ENCODE measurements around the gene OST4. TPM values are rescaled to one million over a fixed set of nuclear protein-coding genes. Genes with fewer than 3 reads are reported as not detected.

Gene OST4
- total RNA-seq, 1 donor from 2014 or later = 395 TPM

DNA sequence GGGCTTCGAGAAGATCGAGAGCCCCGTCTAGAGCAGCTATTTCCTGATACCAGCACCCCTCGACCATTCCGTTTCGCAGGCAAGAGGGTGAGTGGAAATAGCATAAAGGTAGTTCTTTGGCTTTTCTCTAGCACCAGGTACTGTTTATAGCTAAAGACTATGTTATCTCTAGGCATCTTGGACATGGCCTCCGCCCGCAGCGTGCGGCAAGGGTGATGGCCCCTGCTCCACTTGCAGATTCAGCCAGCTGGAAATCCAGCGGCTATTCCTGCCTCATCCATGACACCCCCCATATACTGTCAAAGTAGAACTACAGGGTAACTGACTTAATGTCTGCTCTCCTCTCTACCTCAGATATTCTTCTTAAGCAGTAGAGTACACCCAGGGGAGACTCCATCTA is 16.7 kb downstream of the OST4 start:
- TF ChIP-seq EZH2 (IDR thresholded peaks at IDR 0.05; ENCODE audit: insufficient read depth, low read length) = no peak
- TF ChIP-seq, protein P1, sequence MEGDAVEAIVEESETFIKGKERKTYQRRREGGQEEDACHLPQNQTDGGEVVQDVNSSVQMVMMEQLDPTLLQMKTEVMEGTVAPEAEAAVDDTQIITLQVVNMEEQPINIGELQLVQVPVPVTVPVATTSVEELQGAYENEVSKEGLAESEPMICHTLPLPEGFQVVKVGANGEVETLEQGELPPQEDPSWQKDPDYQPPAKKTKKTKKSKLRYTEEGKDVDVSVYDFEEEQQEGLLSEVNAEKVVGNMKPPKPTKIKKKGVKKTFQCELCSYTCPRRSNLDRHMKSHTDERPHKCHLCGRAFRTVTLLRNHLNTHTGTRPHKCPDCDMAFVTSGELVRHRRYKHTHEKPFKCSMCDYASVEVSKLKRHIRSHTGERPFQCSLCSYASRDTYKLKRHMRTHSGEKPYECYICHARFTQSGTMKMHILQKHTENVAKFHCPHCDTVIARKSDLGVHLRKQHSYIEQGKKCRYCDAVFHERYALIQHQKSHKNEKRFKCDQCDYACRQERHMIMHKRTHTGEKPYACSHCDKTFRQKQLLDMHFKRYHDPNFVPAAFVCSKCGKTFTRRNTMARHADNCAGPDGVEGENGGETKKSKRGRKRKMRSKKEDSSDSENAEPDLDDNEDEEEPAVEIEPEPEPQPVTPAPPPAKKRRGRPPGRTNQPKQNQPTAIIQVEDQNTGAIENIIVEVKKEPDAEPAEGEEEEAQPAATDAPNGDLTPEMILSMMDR (IDR thresholded peaks at IDR 0.05; ENCODE audit: insufficient read depth, low read depth, low read length) = no peak
- no peak overlapping the region for H2AFZ ChIP-seq (ENCODE audit: low read depth, low read length)

DNA sequence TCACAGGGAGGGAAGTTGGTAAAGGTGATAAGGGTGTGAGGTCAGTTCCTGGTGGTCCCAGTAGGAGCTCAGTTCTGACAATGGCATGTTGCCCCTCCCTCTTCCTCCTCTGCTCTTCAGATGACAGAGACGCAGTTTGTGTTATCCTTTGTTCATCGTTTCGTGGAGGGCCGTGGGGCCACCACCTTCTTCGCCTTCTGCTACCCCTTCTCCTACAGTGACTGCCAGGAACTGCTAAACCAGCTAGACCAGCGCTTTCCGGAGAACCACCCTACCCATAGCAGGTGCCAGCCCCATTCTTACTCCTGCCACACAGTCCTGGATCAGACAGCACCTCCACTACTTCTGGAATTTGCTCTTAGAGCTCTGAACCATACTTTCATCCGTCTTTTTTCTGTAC is 17.7 kb downstream of the OST4 start:
- no peaks in the 10 kb centered on the region for H3K27me3 Mint-ChIP-seq (ENCODE audit: low read depth, unreplicated experiment)
- H3K27me3 ChIP-seq (ENCODE audit: insufficient read depth, low read length) = no peaks in the 10 kb centered on the region
- H3K4me3 ChIP-seq (ENCODE audit: insufficient read depth, low read depth, low read length) = no peak overlapping the region
- peaks cover 18% of the 10 kb centered on the region for H3K36me3 Mint-ChIP-seq (ENCODE audit: low read depth, unreplicated experiment)
- no peak overlapping the region for H3K27ac ChIP-seq (ENCODE audit: low read depth, low read length)
- TF ChIP-seq, protein P1 (IDR thresholded peaks at IDR 0.05; ENCODE audit: insufficient read depth, low read depth, low read length) = no peak
- TF ChIP-seq EZH2 (IDR thresholded peaks at IDR 0.05; ENCODE audit: insufficient read depth, low read length) = no peak
- H3K4me2 ChIP-seq (ENCODE audit: low read length) = no peak overlapping the region
- H2AFZ ChIP-seq (ENCODE audit: low read depth, low read length) = no peak overlapping the region
- H3K27ac Mint-ChIP-seq (ENCODE audit: unreplicated experiment) = no peak overlapping the region
- H3K79me2 ChIP-seq (ENCODE audit: insufficient read depth, low read length) = no peaks in the 10 kb centered on the region
- H3K4me3 Mint-ChIP-seq (ENCODE audit: unreplicated experiment) = peak overlapping the region; percentile 47
- FAIRE-seq (no peak), DNase-seq (ENCODE audit: low read depth) (no peak)
- no peaks in the 10 kb centered on the region for H3K9me3 ChIP-seq (ENCODE audit: insufficient read depth, low read depth, low read length)
- peaks cover 11% of the 10 kb centered on the region for H3K36me3 ChIP-seq (ENCODE audit: insufficient read depth, low read length)
- peaks cover 14% of the 10 kb centered on the region for H3K4me1 ChIP-seq (ENCODE audit: insufficient read depth, low read length)
- no peak overlapping the region for H3K9ac ChIP-seq (ENCODE audit: low read length)
- H3K4me1 Mint-ChIP-seq (ENCODE audit: low read depth, unreplicated experiment) = peaks cover 2% of the 10 kb centered on the region
- H3K9me3 Mint-ChIP-seq (ENCODE audit: unreplicated experiment) = no peaks in the 10 kb centered on the region
- H4K20me1 ChIP-seq (ENCODE audit: insufficient read depth, low read length) = peaks cover 11% of the 10 kb centered on the region

More for the DNA sequence above, 16.7 kb downstream of the OST4 start:
- Mint-ChIP-seq H3K36me3 (ENCODE audit: low read depth, unreplicated experiment) (peaks cover 20% of the 10 kb centered on the region), H3K27ac (ENCODE audit: unreplicated experiment) (peak overlapping the region; percentile 58), H3K4me3 (ENCODE audit: unreplicated experiment) (no peak overlapping the region), H3K27me3 (ENCODE audit: low read depth, unreplicated experiment) (no peaks in the 10 kb centered on the region), H3K9me3 (ENCODE audit: unreplicated experiment) (no peaks in the 10 kb centered on the region), H3K4me1 (ENCODE audit: low read depth, unreplicated experiment) (peaks cover 2% of the 10 kb centered on the region)
- Histone ChIP-seq H3K4me3 (ENCODE audit: insufficient read depth, low read depth, low read length) (no peak overlapping the region), H3K9me3 (ENCODE audit: insufficient read depth, low read depth, low read length) (no peaks in the 10 kb centered on the region), H3K79me2 (ENCODE audit: insufficient read depth, low read length) (no peaks in the 10 kb centered on the region), H3K9ac (ENCODE audit: low read length) (no peak overlapping the region), H4K20me1 (ENCODE audit: insufficient read depth, low read length) (peaks cover 11% of the 10 kb centered on the region), H3K27me3 (ENCODE audit: insufficient read depth, low read length) (no peaks in the 10 kb centered on the region), H3K4me2 (ENCODE audit: low read length) (no peak overlapping the region), H3K4me1 (ENCODE audit: insufficient read depth, low read length) (peaks cover 8% of the 10 kb centered on the region), H3K27ac (ENCODE audit: low read depth, low read length) (no peak overlapping the region), H3K36me3 (ENCODE audit: insufficient read depth, low read length) (peaks cover 11% of the 10 kb centered on the region)
- FAIRE-seq = no peak
- no peak for DNase-seq (ENCODE audit: low read depth)

DNA sequence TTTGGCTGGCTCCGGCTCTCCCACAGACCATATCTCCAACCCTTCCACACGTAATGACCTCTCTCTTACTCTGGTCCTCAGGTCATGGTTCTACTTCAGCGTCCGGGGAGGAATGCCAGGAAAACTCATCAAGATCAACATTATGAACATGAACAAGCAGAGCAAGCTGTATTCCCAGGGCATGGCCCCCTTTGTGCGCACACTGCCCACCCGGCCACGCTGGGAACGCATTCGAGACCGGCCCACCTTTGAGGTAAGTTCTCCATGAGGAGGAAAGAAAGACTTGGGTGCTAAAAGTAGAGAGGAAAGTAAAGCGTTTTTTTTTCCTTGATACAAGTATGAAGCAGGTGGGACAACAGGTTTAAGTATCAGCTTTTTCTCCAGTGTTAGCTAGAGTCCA is 18.1 kb downstream of the OST4 start:
- H3K4me2 ChIP-seq (ENCODE audit: low read length) = no peak overlapping the region
- Mint-ChIP-seq H3K4me1 (ENCODE audit: low read depth, unreplicated experiment) (peaks cover 2% of the 10 kb centered on the region), H3K36me3 (ENCODE audit: low read depth, unreplicated experiment) (peaks cover 16% of the 10 kb centered on the region), H3K9me3 (ENCODE audit: unreplicated experiment) (no peaks in the 10 kb centered on the region), H3K27me3 (ENCODE audit: low read depth, unreplicated experiment) (no peaks in the 10 kb centered on the region), H3K4me3 (ENCODE audit: unreplicated experiment) (peak overlapping the region; percentile 15), H3K27ac (ENCODE audit: unreplicated experiment) (no peak overlapping the region)
- peaks cover 14% of the 10 kb centered on the region for H3K4me1 ChIP-seq (ENCODE audit: insufficient read depth, low read length)
- no peak for DNase-seq (ENCODE audit: low read depth)
- no peaks in the 10 kb centered on the region for H3K9me3 ChIP-seq (ENCODE audit: insufficient read depth, low read depth, low read length)
- H2AFZ ChIP-seq (ENCODE audit: low read depth, low read length) = no peak overlapping the region
- no peaks in the 10 kb centered on the region for H3K79me2 ChIP-seq (ENCODE audit: insufficient read depth, low read length)
- no peak for FAIRE-seq
- peaks cover 11% of the 10 kb centered on the region for H4K20me1 ChIP-seq (ENCODE audit: insufficient read depth, low read length)
- H3K4me3 ChIP-seq (ENCODE audit: insufficient read depth, low read depth, low read length) = no peak overlapping the region
- H3K9ac ChIP-seq (ENCODE audit: low read length) = no peak overlapping the region
- H3K27me3 ChIP-seq (ENCODE audit: insufficient read depth, low read length) = no peaks in the 10 kb centered on the region
- no peak overlapping the region for H3K27ac ChIP-seq (ENCODE audit: low read depth, low read length)
- H3K36me3 ChIP-seq (ENCODE audit: insufficient read depth, low read length) = peaks cover 11% of the 10 kb centered on the region
- no peak for TF ChIP-seq EZH2 (IDR thresholded peaks at IDR 0.05; ENCODE audit: insufficient read depth, low read length)
- TF ChIP-seq, protein P1 (IDR thresholded peaks at IDR 0.05; ENCODE audit: insufficient read depth, low read depth, low read length) = no peak

All from astrocyte (in vitro differentiated cells and primary cell).